Cortex of kidney (tissue), 1 donor: ENCODE results near the gene CGB8.
A peak's percentile ranks its signal among the peaks of the same experiment; 100 is the strongest.
"Not testable (repeated sequence)": the region's sequence is repeated elsewhere in the genome, so short reads cannot be mapped to it uniquely, and the experiment has no call there.

Experiments
- DNase-seq: peaks from one replicate; lab custom pipeline; 2025; lab: John Stamatoyannopoulos, UW

CGB8 gene

DNA sequence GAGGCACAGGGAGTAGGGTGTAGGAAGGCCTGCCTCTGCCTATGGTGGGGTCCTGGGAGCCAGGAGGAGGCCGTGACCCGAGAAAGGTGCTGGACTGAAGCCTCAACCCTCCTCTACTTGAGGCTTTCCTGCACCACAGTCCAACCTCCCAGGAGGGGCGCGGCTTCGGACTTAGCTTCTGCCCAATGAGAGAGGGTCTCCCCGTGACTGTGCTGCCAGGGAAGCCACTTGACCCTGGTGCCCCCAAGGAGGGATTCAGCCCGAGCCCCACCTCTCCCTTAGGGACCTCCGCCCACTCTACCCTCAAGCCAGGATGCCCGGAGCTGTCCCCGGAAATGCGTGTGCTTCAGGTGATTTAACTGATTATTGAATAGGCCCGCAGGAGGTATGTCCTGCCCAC, at the start of gene CGB8:
Gene CGB8, minus strand, starts transcription at position 101 of the 400 bp plus-strand sequence. CDS start 372 bp downstream, outside the sequence.
- not testable (repeated sequence) for DNase-seq

DNA sequence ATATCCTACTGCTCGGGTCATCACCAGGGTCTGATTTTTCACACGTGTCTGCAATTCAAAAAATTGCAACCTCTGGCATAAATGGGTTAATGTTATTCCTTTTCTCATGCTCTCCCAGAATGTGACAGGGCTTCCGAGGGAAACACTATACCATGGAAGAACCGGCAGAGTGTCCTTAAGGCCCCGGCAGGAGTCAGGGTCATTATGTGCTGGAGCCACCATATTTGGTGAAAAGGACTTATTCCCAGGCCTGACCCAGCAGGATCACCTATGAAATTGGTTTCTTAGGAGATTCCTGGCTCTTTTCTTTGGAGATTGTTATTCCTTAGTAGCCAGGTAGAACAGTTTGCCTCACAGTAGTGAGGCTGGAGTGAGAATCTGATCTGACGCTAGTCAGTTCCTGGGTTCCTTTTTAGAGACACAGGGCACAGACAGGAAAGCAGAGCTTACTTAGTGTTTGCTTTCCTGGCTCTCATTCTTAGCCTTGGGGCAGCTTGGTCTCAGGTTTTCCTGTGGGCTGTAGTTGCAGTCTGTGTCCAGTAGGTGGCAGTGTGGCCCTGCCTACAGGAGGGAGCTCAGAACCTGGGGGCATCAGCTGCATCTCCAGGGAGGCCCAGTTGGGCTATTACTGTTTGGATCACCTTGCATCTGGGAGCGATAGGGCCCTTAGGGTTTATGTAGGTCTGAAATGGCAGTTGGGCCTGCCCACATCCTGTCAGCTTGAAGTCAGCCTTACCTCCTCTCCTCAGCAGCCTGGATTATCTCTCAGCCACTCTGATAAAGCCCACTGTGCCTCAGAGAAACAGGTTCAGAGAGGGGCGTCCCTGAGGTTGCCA, 48.8 kb upstream of the CGB8 start:
- no peak for DNase-seq

DNA sequence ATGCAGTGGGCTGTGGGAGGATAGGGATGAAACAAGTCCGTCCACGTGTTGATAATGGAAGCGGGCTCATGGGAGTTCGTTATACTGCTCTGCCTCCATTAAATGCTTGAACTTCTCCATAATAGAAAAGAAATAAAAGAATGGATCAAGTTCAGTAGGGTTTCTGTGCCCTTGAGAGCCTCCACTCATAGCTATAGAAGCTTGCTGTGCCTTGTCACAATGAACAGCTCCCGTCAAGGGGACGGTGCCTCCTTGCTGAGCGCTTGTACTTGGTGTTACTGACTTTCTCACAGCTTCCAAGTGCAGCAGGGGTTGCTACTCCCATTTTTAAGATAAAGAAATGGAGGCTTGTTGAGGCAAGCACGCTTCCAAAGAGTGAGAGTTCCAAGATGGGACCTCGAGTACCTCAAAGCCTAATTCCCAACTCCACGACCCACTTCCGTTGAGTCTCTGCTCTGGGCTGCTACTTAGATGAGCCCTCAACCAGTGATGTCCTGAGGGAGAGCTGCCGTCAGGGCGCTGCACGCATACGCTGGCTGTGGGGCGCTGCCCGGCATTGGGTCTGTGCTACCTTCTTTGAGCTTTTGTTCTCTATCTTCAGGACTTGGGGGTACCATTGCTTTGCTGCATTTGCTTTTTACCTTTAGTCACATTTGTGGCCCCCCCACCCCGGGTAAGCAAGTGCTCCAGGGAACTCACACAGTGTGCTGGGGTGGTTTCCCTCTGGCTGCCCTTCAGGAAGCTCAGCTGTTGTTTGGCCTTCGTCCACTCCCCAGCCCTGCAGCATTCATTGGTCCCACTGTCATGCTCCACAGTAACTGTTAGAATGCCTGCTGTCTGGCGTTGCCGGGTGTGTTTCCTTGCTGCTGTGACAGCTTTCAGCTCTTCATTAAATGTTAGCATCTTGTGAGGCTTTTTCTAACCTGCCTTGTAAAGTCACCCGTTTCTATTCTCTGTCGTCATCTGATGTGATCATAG, 45.9 kb upstream of the CGB8 start:
- DNase-seq, result no peak

DNA sequence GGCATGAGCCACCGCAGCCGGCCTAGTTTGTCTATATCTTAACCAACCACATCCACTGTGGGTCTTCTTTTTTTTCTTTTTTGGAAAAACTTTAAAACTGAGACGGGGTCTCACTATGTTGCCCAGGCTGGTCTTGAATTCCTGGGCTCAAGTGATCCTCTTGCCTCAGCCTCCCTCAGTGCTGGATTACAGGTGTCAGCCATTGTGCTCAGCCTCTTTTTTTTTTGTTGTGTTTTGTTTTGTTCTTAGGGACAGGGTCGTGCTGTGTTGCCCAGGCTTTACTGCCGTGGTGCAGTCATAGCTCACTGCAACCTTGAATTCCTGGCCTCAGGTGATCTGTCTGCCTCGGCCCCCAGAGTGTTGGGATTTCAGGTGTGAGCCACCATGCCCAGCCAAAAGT, 43.8 kb upstream of the CGB8 start:
- DNase-seq, result no peak

DNA sequence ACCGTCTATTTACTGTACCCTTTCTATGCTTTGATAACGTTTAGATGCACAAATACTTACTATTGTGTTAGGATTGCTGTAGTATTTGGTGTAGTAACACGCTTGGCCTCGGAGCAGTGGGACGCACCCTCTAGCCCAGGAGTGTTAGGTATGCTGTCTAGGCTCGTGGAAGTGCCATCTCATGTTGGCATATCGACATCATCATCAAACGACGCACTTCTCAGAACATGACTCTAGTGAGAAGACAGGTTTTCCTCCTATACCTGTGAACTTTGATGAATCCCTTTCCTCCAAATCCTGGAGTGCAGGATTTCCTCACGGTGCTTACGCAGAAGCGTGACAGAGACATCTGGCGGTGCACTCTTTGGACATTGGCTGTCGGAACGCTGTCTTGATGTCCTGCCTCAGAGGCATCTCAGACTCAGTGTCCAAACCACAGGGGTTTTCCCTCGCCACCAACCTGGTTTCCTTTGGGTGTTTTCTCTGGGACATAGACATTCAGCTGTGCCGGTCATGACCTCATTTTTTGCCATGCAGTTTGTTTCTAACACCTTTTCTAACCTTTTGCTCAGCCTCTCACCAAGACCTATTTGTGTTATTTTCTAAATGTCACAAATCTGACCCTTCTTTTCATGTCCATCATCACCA, 42.6 kb upstream of the CGB8 start:
- no peak for DNase-seq

DNA sequence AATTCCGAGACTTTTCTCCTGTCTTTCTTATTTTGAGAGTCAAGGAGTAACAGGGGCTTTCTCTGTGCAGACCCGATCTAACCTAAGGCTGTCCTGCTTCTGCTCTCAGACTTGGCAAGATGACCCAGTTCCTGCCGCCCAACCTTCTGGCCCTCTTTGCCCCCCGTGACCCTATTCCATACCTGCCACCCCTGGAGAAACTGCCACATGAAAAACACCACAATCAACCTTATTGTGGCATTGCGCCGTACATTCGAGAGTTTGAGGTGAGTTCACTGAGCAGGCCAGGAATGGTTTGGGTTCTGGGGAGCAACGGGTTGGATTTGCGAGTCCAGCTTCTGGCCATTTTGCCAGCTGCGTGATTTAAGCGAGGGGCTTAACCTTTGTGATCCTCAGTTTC, 37.4 kb upstream of the CGB8 start:
- DNase-seq, result no peak

DNA sequence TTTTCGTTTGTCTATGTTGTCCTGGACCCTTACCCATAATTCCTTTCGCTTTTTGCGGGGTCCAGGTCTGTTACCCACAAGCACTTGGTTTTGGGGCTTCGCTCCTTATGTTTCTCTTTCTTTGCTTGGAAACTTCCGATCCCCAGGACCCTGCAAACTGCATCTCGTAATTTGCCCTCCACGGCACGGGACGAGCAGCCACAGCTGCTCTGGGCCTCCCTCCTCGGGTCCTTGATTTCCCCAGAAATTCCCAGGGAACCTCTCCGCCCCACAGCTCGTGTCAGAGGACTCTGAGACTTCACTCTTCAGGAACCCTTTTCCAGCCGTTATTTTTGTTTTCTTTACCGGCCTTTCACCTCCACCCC, 36.9 kb upstream of the CGB8 start:
- DNase-seq, result no peak

DNA sequence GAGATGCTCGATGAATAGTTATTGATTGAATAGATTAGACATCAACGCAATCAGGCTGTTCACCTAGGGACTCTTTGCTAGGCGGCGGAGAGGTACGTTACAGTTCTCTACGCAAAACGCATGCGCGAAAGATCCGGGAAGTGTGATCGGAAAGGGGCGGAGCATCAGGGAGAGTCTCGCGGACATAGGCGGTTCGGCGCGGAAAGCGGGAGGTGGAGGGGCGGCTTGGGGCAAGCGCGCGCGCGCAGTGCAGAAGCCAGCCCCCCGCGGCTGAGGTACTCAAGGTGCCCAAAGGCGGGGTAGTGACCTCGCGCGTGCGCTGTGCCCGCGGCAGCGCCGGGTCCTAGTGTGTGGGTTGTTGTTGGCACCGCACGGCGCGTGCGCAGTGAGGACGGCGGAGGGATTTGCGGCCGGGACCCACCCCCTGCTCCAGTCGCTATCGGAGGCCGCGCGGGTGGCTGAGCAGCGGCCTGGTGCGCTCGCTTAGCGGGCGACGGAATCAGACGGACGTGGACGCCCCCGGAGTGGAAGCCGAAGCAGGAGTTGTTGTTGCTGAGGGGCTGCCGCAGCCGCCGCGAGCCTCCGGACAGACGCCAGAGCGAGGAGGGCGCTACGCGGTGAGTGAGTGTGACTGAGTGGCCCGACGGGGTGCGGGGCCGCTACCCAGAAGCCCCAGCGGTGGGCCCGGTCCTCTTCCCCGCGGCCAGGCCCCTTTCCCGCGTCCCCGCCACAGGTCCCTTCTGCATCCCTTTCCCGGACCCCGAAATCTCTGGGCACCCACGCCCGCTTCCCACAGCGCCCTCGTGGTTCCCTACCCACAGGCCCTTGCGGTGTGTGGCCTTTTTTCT, 36.3 kb upstream of the CGB8 start, which contains the start of gene SNRNP70:
Gene SNRNP70, plus strand, starts transcription at position 432 of the 848 bp plus-strand sequence. CDS start 964 bp downstream, outside the sequence.
- peak; percentile 76 for DNase-seq

DNA sequence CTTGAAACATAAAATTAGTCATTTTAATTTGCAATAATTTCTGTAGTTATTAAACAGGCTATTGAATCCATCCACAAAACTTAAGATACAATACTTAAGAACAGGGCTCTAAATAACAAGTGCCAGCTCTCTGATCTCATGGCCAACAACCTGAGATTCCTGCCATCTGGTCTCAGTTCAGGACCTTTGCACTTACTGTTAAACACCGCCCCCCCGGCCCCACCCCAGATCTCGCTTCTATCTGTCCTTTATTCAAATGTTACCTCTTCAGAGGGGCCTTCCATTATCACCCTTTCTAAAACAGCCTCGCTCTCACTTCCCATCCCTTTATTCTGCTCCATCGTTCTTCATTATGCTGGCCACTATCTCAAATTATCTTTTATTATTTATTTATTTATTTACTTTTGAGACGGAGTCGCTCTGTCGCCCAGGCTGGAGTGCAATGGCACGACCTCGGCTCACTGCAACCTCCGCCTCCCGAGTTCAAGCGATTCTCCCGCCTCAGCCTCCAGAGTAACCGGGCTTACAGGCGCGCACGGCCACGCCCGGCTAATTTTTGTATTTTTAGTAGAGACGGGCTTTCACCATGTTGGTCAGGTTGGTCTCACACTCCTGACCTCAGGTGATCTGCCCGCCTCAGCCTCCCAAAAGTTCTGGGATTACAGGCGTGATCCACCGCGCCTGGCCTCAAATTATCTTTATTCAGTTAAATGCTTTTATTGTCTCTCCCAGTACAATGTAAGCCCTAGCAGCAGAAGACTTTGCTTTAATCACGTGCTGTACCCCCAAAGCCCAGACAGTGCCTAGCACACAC, 35.5 kb upstream of the CGB8 start:
- no peak for DNase-seq

DNA sequence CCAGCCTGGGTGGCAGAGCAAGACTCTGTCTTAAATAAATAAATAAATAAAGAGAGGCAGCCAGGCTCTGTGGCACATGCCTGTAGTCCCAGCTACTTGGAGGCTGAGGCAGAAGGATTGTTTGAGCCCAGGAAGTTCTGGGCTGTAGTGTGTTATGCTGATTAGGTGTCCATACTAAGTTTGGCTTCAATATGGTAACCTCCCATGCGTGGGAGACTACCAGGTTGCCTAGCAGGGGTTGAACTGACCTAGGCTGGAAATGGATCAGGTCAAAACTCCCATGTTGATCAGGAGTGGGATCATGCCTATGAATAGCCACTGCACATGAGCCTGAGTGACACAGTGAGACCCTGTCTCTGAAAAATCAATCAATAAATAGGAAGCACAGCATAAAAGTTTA, 32.4 kb upstream of the CGB8 start:
- no peak for DNase-seq

DNA sequence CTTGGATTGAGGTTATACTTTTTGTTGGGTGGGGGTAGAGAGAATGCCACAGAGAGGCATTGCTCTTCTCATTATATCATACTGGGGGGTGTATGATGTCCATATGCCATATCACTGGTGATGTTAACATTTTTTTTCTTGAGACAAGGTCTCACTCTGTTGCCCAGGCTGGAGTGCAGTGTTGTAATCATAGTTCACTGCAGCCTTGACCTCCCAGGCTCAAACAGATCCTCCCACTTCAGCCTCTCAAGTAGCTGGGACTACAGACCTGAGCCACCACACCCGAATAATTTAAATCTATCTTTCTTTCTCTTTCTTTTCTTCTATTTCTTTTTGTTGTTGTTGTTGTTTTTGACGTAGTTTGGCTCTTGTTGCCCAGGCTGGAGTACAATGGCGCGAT, 31.5 kb upstream of the CGB8 start:
- no peak for DNase-seq

DNA sequence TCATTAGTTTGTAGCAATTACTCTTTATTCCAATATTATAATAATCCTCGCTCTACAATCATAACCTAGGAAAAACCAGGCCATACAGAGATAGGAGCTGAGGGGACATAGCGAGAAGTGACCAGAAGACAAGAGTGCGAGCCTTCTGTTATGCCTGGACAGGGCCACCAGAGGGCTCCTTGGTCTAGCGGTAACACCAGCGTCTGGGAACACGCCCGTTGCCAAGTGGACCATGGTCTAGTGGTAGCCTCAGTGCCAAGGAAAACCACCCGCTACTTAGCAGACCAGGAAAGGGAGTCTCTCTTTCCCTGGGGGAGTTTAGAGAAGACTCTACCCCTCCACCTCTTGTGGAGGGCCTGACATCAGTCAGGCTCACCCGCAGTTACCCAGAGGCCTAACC, 26.0 kb upstream of the CGB8 start:
- DNase-seq, result not testable (repeated sequence)

DNA sequence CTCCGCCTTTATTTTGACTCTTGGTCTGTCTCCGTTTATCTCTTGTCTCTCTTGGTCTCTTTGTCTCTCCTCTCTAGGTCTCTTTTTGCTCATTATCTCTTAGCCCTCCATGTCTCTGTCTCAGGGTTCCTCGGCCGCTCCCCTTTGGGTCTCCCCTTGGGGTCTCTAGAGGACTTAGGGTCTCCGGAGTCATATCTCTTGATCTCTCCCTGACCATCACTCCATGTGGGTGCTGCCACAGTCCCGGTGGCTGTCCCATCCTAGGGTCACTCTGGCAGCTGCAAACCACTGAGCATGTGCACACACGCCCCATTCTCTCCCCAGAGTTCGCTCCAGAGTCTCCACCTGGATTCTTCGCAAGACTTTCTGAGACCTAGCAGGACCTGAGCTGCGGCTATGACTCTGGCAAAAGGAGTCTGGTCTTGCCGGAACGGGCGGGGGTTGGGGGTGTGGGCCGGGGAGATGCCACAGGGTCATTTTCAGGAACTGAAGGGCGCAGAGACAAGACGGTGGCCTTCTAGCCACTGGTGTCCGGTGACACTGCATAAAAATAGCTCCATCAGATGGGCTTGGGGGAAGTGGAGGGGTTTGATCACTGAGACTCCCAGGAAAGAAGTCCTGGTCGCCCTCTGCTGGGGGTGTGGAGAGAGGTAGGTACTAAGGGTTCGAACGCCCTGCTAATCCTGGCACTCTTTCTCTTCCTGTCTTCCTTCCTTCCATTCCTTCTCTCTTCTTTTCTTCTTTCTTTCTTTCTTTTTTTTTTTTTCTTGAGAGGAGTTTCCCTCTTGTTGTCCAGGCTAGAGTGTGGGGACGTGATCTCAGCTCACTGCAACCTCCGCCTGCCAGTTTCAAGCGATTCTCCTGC, 24.8 kb upstream of the CGB8 start:
- DNase-seq, result no peak

DNA sequence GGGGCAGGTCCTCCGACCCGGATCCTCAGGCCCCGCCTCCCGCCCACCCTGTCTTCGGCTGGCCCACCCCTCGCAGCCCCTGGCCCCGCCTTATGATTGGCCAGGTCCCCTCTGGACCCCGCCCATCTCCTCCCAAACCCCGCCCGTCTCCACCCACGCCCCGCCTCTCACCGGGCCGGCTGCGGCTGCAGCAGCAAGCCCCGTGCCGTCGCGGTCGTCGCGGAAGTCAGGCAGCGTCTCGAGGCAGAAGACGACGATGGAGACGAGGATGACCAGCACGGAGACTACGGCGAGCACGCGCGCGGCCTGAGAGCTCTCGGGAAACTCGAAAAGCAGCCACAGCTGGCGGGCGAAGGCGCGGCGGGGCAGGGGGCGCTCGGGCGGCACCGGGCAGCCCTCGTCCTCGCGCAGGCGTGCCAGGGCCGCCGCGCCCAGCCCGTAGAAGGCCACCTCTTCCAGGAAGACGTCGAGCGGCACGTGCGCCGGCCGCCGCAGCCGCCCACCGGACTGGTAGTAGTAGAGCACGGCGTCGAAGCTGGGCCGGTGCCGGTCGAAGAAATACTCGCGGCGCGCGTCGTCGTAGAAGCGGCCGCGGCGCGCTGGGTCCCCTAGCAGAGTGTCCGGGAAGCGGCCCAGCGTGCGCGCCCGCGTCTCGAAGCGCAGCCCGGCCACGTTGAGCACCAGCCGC, 23.1 kb upstream of the CGB8 start:
- DNase-seq, result no peak

DNA sequence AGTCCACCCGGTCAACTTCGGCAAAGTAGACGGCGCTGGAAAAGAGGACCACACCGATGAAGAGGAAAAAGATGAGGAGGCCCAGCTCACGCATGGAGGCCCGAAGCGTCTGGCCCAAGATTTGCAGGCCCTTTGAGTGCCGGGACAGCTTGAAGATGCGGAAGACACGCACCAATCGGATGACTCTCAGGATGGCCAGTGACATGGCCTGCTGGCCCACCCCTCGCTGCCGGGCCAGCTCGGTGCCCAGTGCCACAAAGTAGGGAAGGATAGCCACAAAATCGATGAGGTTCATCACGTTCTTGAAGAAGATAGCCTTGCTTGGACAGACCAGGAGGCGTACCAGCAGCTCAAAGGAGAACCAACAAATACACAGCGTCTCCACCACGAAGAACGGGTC, 21.5 kb upstream of the CGB8 start:
- DNase-seq, result no peak

DNA sequence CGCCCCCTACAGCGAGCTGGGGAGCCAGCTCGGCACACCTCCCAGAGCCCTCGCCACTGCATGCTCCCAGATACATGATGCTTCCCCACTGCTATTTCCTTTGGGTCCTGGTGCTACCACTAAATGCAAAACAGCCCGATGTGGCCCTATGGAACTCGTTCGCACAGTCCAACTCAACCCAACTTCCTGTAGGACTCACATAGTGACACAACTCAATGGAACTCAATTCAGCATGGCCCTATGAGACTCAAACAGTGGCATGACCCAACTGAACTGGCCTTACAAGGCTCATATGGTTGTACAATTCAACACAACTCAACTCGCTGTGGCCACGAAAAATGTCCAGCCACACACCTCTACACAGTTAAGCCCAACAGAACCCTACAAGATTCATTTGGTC, 20.1 kb upstream of the CGB8 start:
- no peak for DNase-seq

DNA sequence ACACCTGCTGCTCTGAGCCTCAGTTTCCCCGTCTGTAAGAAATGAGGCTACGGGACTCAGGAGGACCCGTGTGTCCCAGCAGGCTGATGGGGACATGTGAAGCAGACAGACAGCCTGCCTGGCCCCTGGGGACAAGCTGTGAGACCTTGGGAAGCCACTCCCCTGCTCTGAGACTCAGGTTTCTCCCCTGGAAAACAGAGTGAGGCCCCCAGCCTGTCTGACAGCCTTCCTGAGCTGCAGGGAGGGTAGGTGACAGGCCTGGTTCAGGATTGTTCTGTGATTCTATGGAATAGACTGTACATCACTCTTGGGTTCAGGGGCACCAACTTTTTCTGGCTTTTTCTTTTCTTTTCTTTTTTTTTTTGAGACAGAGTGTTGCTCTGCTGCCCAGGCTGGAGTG, 18.6 kb upstream of the CGB8 start:
- no peak for DNase-seq

DNA sequence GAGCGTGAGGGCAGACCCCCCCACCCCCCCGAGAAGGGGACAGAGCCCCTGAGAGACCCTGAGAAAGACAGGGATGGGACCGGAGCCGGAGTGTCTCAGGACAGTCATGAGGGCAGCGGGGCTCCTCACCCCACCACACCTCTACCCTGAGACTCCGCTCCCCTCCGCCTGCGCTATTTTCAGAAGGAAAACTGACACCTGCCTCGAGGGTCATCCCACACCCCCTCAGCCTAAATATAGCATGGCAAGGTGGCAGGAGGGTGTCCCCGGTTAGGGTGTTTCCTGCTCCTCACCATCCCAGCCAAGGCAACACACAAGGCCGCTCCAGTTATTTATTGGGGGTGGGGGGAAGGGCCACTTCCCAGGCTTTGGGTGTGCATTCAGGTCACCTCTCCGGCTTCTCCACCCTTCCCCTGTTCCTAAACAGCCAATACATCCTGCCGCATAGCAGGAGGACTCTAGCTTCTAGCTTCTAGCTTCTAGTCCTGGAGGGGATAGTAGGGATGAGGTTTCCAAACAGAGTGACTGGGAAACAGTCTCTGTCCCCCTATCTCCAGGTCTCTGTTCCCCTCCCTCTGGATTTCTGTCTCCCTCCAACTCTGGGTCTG, 17.1 kb upstream of the CGB8 start:
- DNase-seq, result no peak
